Measurements from ENCODE around the gene UNC45A. TPM values are rescaled to one million over a fixed set of nuclear protein-coding genes. Genes with fewer than 3 reads are reported as not detected.

Gene UNC45A
- total and polyA plus RNA-seq, 3 donors from 2014 or later, result 48.9 to 59.6 (median 56.9) TPM

GRCh38 chr15:90946941-90947576 lies 12.0 kb downstream of the UNC45A start:
- 81 to 84% methylated on average over 8 of the region's 8 CpGs for WGBS, 2 donors
- no peak overlapping the region for H3K4me3 ChIP-seq
- no peak for DNase-seq
- TF ChIP-seq CTCF (IDR thresholded peaks at IDR 0.05) (no peak), POLR2A (IDR thresholded peaks at IDR 0.05) (no peak)
- H3K36me3 ChIP-seq (ENCODE audit: low read depth, missing control alignments), result no peaks in the 10 kb centered on the region
- no peaks in the 10 kb centered on the region for H3K4me1 ChIP-seq
- H3K27ac ChIP-seq, result no peak overlapping the region
- H3K9me3 ChIP-seq, result no peaks in the 10 kb centered on the region
- intact Hi-C loops (cut with DNase I; ENCODE audit: low total_unique reads), result no loop called here
- H3K27me3 ChIP-seq, result no peaks in the 10 kb centered on the region

- 92 to 94% methylated on average over 16 to 18 of the region's 18 CpGs for WGBS, 2 donors
- no peak for DNase-seq
- Histone ChIP-seq H3K9me3 (no peaks in the 10 kb centered on the region), H3K4me1 (no peaks in the 10 kb centered on the region), H3K4me3 (no peak overlapping the region), H3K27ac (no peak overlapping the region), H3K36me3 (ENCODE audit: low read depth, missing control alignments) (no peaks in the 10 kb centered on the region), H3K27me3 (no peaks in the 10 kb centered on the region)
- intact Hi-C loops (cut with DNase I; ENCODE audit: low total_unique reads), result no loop called here
- no peak for TF ChIP-seq CTCF (IDR thresholded peaks at IDR 0.05)
- TF ChIP-seq POLR2A (IDR thresholded peaks at IDR 0.05), result no peak
Observed at GRCh38 chr15:90947577-90948357, 12.7 kb downstream of the UNC45A start.

- TF ChIP-seq POLR2A (IDR thresholded peaks at IDR 0.05), result no peak
- no peak for TF ChIP-seq CTCF (IDR thresholded peaks at IDR 0.05)
Observed at GRCh38 chr15:90948506-90948905, 13.4 kb downstream of the UNC45A start.

GRCh38 chr15:90949979-90950675 lies 15.0 kb downstream of the UNC45A start:
- no peak for DNase-seq
- H3K4me1 ChIP-seq, result peaks cover under 1% of the 10 kb centered on the region
- H3K36me3 ChIP-seq (ENCODE audit: low read depth, missing control alignments), result no peaks in the 10 kb centered on the region
- H3K27ac ChIP-seq, result no peak overlapping the region
- H3K9me3 ChIP-seq, result no peaks in the 10 kb centered on the region
- 90 to 93% methylated on average over 4 to 23 of the region's 23 CpGs for WGBS, 2 donors
- H3K27me3 ChIP-seq, result no peaks in the 10 kb centered on the region
- TF ChIP-seq POLR2A (IDR thresholded peaks at IDR 0.05) (no peak), CTCF (IDR thresholded peaks at IDR 0.05) (no peak)
- H3K4me3 ChIP-seq, result no peak overlapping the region
- intact Hi-C loops (cut with DNase I; ENCODE audit: low total_unique reads), result no loop called here

More at GRCh38 chr15:90948506-90948905, 13.4 kb downstream of the UNC45A start:
- no peak overlapping the region for H3K4me3 ChIP-seq
- DNase-seq, result no peak
- H3K4me1 ChIP-seq, result no peaks in the 10 kb centered on the region
- 98% methylated on average over 8 of the region's 8 CpGs for WGBS, 2 donors
- H3K27ac ChIP-seq, result no peak overlapping the region
- intact Hi-C loops (cut with DNase I; ENCODE audit: low total_unique reads), result no loop called here
- no peaks in the 10 kb centered on the region for H3K36me3 ChIP-seq (ENCODE audit: low read depth, missing control alignments)
- H3K9me3 ChIP-seq, result no peaks in the 10 kb centered on the region
- no peaks in the 10 kb centered on the region for H3K27me3 ChIP-seq
